NCI-H2029 (cell line): ENCODE data around the gene VPS33B.
"Not testable (repeated sequence)": the region's sequence is repeated elsewhere in the genome, so short reads cannot be mapped to it uniquely, and the experiment has no call there.

Source experiments
- DNase-seq: peaks from one replicate; lab custom pipeline; 2025; lab: John Stamatoyannopoulos, UW

Gene VPS33B

DNA sequence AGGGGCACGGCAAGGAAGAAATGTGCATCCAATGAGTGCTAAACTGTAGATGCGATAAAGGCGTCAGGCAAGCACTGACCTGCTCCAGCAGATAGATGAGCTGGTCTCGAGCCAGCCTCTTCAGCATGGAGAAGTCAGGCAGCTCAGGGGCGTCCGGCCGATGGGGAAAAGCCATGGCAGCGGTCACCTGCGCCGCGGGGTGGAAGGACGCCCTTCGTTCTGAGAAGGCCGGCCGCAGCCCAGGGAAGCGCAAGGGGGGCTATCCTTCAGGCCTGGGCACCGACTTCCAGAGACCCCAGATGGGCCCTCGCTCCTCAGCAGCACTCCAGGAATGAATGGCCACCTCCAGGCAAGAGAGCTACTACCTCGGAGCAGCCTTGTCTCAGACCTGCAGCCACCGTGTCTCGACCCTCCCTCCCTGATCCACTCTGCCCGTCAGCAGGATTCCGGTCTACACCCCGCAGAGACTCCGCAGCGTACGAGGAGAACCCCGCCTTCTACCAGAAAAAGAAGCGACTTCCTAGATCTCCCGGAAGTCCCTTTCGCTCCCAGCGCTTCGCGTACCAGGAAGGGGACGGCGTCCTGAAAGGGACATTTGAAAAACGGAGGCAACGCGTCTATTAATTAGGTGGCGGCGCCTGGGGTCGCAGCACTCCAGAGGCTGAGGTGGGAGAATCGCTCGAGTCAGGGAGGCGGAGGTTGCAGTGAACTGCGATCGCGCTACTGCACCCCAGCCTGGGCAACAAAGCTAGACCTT is at the start of gene VPS33B:
VPS33B (minus strand) TSS at position 520 of the 757 bp plus-strand sequence; CDS start at position 175, 345 bp downstream.
- peak; percentile 30 for DNase-seq

DNA sequence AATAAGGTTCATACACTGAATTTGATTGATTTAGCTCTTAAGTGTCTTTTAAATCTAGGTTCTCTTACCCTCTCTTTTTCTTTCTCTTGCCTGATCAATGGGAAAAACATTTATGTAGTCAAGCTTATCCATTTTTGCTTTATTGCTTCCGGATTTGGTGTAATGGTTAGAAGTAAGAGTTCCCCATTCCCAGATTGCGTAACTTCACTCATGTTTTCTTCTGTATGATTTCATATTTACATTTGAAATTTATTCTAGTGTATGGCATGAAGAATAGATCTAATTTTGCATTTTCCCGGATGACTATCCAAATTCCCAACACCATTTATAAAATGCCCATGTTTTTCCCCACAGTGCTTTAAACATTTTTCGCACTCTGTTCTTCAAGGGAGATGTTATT is 49.8 kb upstream of the VPS33B start:
- DNase-seq: no peak

DNA sequence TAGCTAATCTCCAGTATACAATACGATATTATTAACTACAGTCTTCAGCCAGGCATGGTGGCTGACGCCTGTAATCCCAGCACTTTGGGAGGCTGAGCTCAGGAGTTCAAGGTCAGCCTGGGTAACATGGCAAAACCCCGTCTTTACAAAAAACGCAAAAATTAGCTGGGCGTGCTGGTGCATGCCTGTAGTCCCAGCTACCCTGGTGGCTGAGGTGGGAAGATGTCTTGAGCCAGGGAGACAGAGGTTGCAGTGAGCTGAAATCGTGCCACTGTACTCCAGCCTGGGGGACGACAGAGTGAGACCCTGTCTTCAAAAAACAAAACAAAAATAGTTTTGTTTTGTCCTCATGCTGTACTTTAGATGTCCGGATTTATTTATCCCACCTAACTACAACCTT is 48.5 kb upstream of the VPS33B start:
- DNase-seq: no peak

DNA sequence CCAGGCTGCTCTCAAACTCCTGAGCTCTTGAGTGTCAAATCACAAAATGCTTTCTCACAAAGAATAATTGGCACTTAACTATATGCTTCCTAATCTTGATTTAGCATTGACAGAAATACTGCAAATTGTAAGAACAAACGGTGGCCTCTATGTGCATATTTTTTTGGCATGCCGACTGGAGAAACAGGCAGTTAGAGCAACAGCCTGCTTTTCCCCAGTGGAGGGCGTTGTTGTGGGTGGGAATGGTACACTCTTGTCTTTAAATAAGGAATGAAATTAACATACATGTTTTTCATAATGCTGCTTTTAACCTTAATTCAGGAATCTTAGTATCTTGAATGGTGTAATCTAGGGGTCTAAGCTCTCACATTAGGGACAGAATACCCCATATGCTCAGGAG is 46.6 kb upstream of the VPS33B start:
- DNase-seq: no peak

DNA sequence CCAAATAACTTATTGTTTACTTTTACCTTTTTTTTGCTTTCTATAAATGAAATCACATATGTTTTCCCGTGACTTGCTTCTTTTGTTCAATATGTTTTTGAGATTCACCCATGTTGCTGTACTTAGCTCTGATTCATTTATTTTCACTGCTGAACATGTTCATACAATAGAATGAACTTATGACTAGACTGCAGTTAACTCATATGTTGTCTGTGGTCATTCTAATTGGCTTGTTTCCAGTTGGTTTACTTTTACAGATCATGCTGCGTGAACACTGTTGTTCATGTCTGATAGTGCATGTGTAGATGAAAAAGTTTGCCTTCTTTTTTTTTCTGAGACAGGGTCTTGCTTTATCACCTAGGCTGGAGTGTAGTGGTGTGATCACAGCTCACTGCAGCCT is 46.0 kb upstream of the VPS33B start:
- DNase-seq: no peak

DNA sequence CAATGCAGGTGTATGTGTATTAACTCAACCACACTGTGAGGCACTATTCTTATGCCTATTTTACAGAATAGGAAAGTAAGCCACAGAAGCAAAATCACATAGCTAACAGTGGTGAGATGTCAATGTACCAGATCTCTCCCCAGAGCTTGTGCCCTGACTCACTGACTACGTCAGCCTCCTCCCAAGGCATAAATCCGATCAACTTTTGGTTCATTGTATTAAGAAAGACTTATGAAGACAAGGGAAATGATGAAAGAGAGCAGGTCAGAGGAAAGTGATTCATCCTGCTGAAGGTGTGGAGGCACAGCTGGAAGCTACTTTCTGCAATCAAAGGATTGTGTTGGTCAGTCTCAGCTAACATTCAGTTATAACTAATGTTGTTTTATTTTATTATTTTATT is 44.6 kb upstream of the VPS33B start:
- no peak for DNase-seq

DNA sequence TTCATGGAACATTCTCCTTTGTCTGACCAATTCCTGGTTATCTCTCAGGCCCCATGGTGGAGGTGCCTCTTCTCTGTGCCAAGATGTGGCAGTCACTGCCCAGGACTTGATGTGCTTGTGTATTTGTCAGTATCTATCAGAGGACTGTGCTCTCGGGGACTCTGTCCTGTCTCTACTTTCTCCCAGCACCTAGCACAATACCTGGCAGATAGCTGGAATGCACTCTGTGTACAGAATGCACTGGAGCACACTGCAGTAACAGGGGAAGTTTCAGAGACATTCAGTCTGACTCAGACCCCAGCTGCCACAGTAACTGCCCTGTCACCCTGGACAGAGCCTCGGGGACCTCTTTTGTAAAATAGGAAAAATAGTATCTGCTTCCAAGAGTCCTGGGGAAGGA is 43.1 kb upstream of the VPS33B start:
- DNase-seq: no peak

DNA sequence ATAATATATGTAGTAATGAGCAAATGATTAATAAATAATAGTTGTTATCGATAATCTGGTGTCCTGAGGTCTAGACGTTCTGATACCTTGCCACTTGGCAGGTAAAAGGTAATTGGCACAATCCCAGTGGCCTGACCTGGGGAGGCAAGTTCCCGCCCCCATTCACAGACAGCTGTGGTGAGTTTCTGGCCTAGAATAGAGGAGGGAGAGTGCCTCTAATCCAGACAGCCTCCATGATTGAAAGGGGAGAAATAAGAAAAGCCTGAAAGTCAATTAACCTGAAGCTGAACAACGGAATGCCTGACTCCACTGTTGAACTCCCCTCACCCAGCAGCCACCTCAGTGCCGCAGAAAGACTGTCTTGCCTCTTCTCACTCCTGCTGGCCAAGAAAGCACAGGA is 39.6 kb upstream of the VPS33B start:
- no peak for DNase-seq

DNA sequence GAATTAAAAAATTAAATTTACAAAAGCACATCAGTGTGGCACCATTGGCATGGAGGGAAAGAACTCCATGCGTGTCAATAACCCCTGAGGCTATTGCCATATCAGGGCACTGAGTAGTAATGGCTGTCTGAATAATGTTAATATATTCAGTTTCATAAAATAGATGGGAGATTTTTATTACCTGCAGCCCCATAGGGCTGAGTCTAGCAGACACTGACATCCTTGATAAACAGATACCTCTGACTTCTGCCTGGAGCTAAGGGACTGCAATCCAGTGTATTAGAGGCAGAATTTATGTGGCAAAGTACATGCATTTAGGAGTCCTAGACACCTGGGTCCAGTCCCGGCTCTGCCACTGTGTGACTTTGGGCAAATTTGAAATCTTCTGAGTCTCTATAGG is 38.8 kb upstream of the VPS33B start:
- DNase-seq: no peak

DNA sequence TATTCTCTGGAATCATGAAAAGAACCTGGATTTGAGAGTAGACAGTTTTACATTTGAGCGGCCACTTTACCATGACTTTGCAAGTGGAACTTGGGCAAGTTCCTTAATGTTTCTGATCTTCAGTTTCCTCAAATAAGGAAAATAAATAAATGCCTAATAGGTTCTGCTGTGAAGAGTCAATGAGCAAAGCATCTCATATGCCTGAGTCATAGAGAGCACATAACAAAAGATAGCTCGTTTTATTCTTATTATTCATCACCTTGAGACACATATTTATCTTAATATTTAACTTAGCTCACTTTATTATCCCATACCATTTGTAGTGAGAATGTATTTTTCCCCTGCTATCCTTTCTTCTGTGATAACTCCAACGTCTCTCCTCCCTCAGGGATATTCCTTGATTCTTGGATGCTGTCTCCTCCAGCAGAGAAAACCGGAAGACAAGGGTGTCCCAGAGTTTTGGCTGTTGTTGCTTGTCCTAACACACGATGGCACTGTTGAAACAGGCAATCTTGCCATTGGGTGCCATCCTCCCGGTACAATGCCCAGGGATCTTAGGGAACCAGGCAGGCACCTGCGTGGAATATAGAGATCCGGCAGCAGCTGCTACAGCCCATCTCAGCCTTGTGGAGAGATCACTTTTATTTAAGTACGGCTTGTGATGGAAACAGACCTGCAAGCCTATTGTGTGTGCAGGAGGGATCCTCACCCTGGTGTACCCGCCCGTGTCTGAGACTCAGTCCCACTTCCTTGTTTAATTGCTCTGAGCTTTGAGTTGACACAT is 33.3 kb upstream of the VPS33B start:
- DNase-seq: peak; percentile 19

DNA sequence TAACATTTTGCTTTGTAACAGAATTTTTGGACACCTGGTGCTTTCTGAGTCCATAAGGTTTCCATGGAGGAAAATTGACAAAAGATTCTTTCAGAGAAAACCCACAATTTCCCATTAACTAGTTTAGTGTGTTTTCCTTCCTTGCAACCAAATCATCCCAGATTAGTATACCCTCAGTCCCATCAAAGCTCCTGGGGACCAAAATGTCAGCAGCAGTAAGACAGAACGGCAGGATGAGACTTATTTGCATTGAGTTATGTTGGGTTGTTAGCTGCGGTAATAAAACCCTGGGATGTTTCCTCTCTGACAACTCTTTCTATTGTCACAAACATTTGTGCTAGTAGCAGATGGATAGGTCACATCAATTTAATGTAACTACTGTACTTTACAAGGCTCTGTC is 32.4 kb upstream of the VPS33B start:
- DNase-seq: no peak

DNA sequence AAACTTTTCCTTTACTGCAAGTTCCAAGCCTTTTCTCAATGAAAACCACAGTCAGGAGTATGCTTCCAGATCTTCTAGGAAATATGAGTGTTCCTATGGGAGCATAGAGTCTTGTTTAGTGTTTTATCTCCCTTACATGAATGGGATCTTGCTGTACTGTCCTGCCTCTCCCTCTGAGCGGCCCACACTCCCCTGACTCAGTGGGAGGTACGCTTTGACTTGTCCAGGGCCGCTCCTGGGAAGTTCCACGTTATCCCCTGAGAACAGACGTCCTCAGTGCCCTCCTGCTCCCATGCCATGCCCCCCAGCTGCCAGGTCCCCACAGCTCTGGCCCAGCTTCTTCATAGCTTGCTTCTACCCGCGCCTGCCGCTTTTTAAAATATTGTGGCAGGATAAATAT is 28.9 kb upstream of the VPS33B start:
- no peak for DNase-seq

DNA sequence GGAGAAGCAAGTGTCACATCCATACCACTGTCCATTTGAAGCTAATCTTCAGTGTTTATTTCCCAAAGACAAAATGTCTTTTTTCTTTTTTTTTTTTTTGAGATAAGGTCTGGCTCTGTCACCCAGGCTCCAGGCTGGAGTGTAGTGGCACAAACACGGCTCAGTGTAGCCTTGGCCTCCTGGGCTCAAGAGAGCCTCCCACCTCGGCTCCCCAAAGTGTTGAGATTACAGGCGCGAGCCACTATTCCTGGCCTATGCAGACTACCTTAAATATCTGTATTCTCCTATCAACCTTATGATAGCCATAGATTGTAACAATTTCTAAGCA is 27.7 kb upstream of the VPS33B start:
- no peak for DNase-seq

DNA sequence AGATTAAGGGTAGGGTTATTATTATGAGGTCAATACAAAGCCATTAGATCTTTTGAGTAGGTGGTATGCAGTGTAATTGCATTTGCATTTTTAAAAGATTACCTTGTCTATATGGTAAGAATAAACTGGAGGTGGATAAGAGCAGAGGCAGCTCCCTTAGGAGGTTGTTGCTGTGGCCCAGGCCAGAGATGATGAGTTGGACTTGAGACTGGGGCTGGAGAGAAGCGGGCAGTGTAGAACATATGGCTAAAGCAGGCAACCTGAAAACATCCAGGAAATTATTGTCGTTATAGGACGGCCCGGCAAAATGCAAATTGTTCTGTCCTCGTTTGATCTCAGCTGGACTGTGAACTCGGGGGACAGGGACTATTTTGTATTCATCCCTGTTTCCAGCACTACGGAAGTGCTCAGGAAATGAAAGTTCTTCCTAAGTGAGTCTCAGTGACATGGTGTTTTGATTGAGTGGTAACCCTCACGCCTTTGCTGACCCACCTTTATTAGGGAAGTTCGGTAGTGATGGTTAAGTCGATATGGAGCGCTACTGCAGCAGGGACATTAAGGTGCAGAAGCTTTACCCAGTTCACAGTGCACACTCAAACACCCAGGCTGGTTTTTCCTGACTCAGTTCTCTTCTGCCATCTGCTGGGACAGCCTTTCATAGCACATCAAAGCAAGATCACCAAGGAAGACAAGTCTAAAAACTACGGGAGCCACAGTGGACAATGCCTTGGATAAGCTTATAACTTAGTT is 27.2 kb upstream of the VPS33B start:
- peak; percentile 21 for DNase-seq

DNA sequence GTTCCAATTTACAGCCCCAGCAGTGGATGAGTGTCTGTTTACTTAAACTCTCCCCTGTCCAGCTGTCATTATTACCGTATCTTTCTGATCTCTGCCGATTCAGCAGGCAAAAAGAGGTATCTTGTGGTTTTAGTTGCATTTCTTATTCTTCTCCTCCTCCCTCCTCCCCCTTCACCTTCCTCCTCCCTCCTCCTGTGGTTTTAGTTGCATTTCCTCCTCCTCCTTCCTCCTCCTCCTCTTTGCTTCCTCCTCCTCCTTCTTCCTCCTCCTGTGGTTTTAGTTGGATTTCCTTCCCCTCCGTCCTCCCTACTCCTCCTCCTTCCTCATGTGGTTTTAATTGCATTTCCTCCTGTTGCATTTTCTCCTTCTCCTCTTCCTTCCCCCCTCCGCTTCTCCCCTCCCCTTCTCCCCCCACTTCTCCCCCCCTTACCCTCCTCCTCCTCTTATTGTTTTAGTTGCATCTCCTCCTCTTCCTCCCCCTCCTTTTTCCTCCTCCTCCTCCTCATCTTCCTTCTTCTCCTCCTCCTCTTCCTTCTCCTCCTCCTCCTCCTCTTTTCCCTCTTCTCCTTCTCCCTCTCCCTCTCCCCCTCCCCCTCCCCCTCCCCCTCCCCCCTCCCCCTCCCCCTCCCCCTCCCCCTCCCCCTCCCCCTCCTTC is 25.3 kb upstream of the VPS33B start:
- no peak for DNase-seq

DNA sequence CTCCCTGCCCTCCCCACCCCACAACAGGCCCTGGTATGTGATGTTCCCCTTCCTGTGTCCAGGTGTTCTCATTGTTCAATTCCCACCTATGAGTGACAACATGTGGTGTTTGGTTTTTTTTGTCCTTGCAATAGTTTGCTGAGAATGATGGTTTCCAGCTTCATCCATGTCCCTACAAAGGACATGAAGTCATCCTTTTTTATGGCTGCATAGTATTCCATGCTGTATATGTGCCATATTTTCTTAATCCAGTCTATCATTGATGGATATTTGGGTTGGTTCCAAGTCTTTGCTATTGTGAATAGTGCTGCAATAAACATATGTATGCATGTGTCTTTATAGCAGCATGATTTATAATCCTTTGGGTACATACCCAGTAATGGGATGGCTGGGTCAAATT is 23.7 kb upstream of the VPS33B start:
- not testable (repeated sequence) for DNase-seq

DNA sequence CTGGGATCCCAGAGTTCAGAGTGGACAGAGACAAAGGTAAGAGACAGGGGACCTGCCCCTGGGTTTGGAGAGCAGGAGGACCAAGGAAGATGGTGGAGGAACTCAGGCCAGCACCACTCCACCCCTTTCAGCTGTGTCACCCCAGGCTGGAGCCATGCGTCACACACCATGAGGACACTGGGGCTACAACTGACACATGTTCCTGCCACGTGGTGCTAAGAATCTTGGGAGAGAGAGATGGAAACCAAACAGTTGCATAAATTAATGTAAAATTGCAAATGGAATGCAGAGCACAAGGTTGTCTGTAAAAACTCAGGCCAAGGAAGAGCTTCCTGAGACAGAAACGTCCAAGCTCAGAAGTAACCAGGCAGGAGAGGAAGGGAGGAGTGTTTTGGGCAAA is 22.7 kb upstream of the VPS33B start:
- DNase-seq: no peak

DNA sequence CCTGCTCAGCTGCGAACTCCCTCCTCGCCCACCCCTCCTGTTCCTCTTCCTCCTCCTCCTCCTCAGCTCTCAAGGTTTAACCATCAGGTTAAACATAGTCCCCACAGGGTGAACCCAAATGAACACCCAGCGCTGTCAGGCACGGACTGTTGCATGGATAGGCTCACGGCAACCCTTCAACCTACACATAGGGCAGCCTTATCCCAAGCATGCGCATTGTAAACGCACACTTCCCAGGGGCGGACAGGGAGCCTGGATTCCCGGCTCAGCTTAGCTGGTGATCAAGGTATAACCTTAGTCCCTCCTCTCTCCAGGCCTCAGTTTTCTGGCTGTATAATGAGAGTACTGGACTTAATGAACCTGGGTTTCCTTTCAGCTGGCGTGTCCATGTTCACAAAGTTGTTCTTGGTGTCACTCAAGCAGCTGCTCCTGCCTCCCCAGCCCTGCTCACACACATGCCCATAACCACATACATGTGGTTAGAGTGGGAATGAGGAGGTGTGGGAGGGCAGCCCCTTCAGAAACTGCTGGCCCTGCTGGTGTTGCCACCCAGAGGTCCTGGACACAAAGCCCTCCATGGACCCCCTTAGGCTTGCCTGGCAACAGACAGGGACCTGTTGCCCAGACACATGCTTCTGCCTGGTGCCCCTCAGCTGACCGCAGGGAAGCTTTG is 20.9 kb upstream of the VPS33B start:
- no peak for DNase-seq

DNA sequence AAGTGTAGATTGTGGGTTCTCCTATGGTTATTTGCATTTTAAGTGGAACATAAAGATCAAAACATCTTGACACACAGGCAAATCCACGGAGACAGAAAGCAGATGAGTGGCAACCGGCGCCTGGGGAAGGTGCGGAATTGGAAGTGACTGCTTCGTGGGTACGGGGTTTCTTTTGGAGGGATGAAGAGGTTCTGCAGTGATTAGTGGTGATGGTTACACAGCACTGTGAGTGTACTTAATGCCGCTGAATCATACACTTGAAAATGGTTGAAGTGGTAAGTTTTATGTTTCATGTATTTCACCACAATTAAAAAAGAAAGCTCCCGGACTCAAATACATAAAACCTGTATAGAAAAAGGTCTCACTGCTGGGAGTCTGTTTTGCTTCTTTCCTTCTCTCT is 18.5 kb upstream of the VPS33B start:
- no peak for DNase-seq

DNA sequence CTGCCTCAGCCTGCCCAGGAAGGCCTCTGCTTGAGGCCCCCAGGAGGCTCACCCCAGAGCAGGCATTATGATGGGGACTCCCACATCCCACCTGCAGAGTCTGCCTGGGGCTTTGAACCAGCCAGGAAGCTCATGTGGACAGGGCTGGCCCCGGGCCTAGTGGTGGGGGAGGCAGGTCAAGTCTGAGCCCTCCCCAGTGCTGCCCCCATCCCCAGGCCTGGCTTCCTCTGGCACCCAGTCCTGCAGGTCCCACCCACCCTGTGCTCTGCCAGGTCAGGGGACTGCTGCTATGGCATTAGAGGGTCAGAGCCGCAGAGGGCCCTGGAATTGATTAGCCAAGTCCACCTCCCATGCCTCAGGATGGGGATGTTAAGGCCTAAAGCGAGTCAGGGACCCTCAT is 17.6 kb upstream of the VPS33B start:
- DNase-seq: no peak

DNA sequence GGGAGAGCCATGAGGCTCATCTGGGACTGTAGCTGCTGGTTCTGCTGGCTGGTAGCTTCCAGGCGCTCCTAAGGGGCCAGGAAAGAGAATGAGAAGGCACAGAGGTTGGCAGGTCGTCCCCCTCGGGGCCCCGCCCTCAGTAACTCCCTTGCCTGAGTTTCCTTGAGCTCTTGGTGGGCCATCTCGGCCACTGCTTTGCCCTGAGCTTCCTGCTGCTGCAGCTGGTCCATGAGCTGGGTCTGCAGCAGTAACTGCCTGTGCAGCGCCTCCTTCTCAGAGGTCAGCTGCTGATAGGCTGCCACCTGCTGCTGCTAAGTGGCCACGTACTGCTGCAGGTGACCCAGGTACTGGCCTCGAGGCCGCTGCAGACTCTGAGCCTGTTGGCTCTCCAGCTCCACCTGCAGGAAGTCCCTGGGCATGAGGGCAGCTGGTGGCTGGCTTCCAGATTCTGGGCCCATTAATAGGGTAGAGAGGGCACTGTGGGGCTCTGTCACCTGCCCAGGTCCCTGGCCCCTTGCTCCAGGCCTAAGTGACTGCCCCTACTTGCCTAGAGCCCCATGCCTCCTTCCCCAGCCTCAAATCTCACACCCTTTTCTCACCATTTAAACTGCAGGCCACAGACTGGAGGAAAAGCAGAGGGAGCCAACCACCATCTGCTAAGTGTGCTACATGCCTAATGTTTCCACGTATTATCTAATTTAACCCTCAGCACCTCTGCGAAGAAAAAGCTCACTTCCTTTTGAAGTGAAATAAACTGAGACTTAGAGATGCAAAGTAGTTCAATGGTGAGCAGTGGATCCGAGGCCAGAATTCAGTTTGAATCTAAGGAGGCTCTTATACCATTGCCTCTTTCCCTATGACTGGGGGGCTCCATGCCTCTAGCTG is 10.8 kb upstream of the VPS33B start:
- DNase-seq: peak; percentile 78
